ENCODE measurements around the gene RNPS1.

RNPS1 gene

DNA sequence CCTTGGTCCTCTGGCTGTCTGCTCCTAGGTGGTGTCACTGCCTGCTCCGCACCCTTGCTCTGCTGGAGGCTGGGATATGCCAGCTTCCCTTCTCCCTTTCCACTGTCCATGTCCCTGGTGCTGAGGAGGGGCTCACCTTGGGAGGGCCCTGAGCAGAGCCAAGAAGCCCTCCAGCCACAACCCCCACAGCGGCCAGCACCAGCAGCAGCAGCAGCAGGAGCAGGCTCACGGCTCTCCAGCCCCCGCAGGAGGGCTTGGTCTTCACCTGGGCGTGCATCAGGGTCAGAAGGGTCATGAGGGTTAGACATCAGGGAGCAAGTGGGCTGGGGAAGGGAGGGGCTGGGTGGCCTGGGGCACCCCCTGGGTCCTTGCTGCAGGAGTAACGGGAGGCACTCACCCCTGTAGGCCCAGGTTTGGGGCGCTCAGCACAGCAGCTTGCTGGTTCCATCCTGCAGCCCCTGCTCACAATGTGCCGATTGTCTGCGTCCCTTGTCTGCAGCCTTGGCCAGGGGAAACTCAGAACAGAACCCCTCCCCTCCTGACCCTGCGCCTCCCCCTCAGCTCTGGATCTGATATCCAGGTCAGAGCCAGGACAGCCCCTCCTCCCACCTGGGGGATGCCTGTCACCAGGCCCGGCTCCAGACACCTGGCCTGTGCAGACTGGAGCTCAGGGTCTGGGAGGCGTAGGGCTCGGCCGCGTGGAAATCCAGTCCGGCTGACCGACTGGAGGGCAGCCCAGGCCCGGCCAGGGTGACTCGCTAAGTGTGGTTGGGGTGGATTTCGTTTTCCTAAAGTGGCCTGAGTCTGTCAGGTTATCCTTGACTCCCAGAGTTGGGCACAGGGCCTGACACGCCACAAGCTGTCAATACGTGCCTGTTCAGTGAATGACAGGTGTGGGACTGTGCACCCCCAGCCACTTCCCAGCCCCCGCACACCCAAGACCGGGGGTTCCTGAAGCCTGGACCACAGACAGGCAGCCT, 57.2 kb downstream of the RNPS1 start, which contains the start of gene BRICD5:
BRICD5 (minus strand) TSS at position 478 of the 980 bp plus-strand sequence; CDS start at position 448, 30 bp downstream.
- DNase-seq = no peak

DNA sequence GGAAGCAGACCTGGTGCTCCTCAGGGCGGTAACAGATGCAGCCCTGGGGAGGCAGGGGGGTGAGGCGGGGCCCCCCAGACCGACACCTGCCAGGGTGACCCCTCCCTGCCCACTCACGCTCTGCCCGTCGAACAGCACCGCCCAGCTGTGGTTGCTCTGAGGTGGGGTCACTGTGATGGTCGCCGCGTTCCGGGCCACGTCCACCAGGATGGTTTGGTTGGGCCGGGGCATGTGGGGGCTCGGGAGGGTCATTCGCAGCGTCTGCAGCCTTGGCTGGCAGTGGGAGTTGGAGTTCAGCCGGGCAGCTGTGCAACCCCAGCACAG, 58.0 kb downstream of the RNPS1 start:
- no peak for DNase-seq

DNA sequence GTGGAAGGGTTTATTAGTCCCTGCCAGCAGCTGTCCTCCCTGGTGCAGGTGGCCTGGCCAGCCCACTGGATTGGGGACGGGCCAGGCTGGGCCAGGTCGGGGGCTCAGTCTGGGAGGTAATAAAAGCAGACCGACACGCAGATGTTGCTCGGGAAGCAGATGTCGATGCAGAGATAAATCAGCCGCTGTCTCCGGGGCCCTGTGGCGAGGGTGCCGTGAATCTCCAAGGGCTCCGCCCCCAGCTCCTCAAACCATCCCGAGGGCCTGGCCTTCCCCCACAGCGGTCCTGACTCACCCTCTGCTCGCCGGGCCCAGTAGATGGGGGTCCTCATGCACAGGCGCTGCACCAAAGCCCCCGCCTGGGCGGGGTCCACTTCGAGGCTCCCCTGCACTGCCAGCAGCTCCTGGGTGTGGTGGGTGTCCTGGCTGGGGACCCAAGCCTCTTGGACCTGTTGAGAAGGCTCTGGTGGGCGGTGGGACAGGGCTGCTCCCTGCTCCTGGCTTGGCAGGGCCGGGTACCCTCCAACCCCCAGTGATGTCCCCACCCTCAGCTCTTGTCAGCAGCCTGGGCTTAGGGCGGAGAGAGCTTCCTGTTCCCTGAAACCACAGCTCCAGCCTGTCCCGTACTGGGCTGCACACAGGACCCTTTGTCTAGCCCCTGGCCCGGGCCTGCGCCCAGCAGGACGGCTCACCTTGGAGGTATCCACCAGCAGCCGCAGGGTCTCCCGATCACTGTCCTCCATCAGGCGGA, 58.5 kb downstream of the RNPS1 start:
- DNase-seq = no peak

DNA sequence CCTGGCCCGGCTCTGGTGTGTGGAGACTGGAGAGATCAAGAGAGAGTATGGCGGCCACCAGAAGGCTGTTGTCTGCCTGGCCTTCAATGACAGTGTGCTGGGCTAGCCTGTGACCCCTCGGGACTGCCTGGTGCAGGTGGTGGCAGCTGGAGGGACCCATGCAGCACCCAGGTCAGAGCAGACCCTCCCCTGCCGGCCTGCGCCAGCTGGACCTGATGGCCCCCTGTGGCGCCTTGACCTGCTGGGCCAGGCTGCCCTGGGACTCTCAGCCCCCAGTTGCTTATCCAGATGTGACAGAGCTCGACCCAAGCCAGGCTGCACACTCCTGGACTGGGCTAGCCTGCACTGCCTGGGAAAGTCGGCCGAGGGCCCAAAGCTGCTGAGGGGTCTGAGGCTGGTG, 59.2 kb downstream of the RNPS1 start:
- DNase-seq = no peak

DNA sequence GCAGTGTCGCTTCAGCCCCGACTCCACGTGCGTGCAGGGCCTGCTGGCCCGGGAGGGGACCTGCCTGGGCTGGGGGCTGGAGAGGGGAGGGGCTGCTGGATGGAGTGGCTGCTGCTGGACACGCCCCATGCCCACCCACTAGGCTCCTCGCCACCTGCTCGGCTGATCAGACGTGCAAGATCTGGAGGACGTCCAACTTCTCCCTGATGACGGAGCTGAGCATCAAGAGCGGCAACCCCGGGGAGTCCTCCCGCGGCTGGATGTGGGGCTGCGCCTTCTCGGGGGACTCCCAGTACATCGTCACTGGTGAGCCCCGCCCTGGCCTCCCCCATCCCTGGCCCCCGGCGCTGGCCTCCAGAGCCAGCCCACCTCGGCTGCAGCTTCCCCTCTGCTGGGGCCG, 59.6 kb downstream of the RNPS1 start:
- no peak for DNase-seq

DNA sequence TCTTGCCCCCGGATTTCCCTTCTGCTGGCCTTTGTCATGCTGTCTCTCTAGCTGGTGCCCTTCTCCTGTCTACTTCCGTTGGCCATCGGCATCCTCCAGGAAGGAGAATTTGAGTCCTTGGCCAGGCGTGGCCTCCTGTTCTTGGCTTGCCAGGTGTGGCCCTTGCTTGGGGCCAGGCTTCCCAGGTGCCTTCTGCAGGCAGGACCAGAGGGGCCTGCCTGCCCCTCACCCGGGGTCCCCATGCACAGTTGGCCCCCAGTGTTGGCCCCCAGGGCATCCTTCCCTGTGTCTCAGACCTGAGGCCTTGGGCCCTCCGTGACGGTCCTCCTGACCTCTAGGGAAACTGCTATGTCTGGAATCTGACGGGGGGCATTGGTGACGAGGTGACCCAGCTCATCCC, 60.1 kb downstream of the RNPS1 start:
- no peak for DNase-seq

DNA sequence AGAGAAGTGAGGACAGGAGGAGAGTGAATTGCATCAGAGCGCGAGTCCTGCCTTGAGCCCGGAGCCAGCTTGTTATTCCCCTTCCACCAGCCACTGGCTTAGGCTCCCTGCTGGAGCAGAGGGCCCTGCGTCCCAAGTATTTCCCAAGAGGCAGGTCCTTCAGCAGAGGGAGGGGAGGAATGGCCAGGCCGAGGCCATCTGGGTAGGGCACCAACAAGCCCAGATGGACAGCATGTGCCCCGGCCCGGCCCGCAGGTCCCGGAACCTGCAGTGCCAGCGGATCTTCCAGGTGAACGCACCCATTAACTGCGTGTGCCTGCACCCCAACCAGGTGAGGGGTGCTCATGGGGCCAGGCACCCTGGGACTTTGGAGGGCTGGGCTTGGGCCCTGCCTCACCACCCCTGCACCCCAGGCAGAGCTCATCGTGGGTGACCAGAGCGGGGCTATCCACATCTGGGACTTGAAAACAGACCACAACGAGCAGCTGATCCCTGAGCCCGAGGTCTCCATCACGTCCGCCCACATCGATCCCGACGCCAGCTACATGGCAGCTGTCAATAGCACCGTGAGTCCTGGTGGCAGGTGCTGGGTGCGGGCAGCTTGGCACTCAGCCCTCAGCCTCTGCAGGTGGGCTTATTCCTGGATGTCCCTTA, 61.0 kb downstream of the RNPS1 start:
- DNase-seq = no peak

DNA sequence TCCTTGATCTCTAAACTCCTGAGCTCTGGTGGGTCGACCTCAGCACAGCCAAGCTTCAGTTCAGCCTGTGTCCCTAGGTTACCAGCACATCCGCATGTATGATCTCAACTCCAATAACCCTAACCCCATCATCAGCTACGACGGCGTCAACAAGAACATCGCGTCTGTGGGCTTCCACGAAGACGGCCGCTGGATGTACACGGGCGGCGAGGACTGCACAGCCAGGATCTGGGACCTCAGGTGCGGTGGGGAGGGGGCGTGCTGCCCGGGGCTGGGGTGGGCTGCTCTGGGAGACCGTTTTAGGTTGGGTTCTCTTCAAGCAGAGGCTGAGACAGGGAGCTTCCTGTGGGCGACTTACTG, 61.5 kb downstream of the RNPS1 start:
- no peak for DNase-seq

DNA sequence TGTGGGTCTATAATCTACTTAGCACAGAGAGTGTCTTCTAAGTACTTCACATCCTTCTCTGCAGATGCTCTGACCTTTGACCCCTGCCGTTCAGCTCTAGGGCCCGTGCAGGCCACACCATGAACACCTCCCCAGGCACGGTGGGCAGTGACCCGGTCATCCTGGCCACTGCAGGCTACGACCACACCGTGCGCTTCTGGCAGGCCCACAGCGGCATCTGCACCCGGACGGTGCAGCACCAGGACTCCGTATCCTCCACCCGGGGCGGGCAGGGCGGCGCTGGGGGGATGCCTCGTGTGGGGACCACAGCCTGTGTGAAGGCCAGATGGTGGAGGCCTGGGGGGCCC, 62.0 kb downstream of the RNPS1 start:
- DNase-seq = no peak

DNA sequence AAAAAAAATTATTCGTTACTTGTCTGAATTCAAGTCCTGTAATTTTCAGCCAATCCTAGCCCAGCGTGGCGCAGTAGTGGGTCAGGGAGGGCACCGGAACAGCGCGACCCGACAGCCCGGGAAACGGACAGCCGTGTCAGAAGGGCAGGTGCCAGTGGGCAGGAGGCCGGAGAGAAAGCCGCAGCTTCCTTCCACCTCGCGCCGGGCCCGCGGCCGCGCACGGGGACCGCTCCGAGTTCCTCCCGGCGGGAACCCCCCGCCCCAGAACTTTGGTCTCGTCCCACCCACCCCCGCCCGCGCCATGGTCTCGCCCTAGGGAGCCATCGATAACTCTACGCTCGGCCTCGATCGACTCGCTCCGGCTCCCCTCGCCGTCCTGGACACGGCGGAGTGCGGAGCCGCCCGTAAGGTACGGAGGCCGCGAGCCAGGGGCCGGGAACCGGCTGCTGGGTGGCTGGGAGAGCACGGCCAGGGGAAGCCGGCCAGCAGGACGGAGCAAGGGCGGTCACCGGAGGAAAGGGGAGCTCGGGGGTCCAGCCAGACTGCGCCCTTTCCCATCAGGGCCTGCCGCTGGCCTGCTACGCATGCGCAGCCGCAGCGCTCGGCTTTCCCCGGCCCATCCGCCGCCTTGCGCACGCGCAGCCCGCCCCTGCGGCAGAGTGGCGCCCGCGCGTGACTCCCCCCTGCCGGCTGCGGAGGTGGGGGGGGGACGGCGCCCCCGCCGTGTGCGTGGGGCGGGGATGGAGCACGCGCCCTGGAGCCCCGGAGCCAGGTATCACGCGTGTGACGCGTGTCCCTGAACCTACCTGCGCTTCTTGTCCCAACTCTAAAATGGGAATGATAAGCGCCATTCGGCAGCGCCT, 62.6 kb downstream of the RNPS1 start, which contains the start of gene MLST8:
MLST8 (plus strand) TSS at position 351 of the 863 bp plus-strand sequence. CDS start 632 bp downstream, outside the sequence.
- peak; percentile 44 for DNase-seq

DNA sequence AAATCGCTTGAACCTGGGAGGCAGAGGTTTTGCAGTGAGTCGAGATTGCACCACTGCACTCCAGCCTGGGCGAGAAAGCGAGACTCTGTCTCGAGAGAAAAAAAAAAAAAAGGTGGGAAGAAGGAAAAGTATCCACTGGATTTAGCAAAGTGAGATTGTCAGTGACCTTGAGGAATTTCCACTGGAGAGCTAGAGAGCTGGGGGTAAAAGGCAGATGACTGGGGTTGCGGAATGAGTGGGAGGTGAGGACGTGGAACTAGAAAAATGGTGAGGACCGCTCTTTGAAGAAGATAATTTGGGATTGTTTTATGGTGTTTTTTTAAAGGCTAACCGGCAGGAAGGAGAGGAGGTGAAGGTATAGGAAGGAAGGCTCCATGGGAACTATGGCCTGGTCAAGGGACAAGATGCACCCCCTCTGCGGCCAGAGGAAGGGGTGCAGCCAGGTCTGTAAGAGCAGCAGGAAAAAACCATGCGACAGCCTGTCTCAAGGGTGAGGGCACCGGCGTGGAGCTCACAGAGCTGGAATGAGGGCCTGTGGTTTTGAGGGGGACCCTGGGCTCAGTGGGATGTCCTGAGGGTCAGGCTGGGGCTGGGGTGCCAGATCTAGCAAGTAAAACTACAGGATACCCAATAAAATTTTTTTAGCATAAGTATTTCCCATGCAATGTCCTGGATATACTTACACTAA, 63.4 kb downstream of the RNPS1 start:
- DNase-seq = no peak

Measured in NCI-H2081 treated with DMSO at 0.1 percent for 48 hours (cell line).